NCI-H1930 (cell line): ENCODE results near the gene ADD2.
"Not testable (repeated sequence)": the region's sequence is repeated elsewhere in the genome, so short reads cannot be mapped to it uniquely, and the experiment has no call there.

Experiments used
- DNase-seq, 2 experiments: peaks; one replicate each; lab custom pipeline; 2025; lab: John Stamatoyannopoulos, UW

The ADD2 gene

GRCh38 chr2:70748002-70748784 is 19.8 kb downstream of the ADD2 start:
- no peak for DNase-seq

- DNase-seq, result no peak
Observed at GRCh38 chr2:70747284-70747683, 20.7 kb downstream of the ADD2 start.

GRCh38 chr2:70746094-70746974 is 21.7 kb downstream of the ADD2 start:
- DNase-seq, result no peak

GRCh38 chr2:70745276-70745825 is 22.6 kb downstream of the ADD2 start:
- DNase-seq, result no peak

- DNase-seq, result no peak
Observed at GRCh38 chr2:70744397-70744796, 23.6 kb downstream of the ADD2 start.

GRCh38 chr2:70743677-70744076 is 24.3 kb downstream of the ADD2 start:
- DNase-seq, result no peak

- no peak for DNase-seq
Observed at GRCh38 chr2:70743068-70743467, 24.9 kb downstream of the ADD2 start.

- not testable (repeated sequence) for DNase-seq
Observed at GRCh38 chr2:70739492-70739891, 28.5 kb downstream of the ADD2 start.

GRCh38 chr2:70738159-70738558 is 29.8 kb downstream of the ADD2 start:
- no peak for DNase-seq

- DNase-seq, result no peak
Observed at GRCh38 chr2:70735071-70735470, 32.9 kb downstream of the ADD2 start.

GRCh38 chr2:70733646-70734180 is 34.3 kb downstream of the ADD2 start:
- no peak for DNase-seq

GRCh38 chr2:70732766-70733645 is 35.0 kb downstream of the ADD2 start:
- DNase-seq, result no peak

GRCh38 chr2:70730730-70731129 is 37.3 kb downstream of the ADD2 start:
- no peak for DNase-seq

- no peak for DNase-seq
Observed at GRCh38 chr2:70729647-70730046, 38.4 kb downstream of the ADD2 start.

- DNase-seq, result no peak
Observed at GRCh38 chr2:70728128-70728527, 39.9 kb downstream of the ADD2 start.

GRCh38 chr2:70726947-70727725 is 40.9 kb downstream of the ADD2 start:
- no peak for DNase-seq

GRCh38 chr2:70725505-70725904 is 42.5 kb downstream of the ADD2 start:
- no peak for DNase-seq

- no peak for DNase-seq
Observed at GRCh38 chr2:70724366-70724765, 43.6 kb downstream of the ADD2 start.

GRCh38 chr2:70723286-70723885 is 44.6 kb downstream of the ADD2 start:
- DNase-seq, result no peak

GRCh38 chr2:70720124-70720523 is 47.9 kb downstream of the ADD2 start:
- DNase-seq, result no peak
